HG02571 (cell line): ENCODE measurements around the gene USP17L19.
"Not testable (repeated sequence)": the region's sequence is repeated elsewhere in the genome, so short reads cannot be mapped to it uniquely, and the experiment has no call there.

Experiments
- ATAC-seq: cut with Tn5 transposase; IDR thresholded peaks from one replicate; pipeline ENCODE4 v1.9.1; 2021; ENCODE audit warnings: mild to moderate bottlenecking, moderate library complexity; ENCODE audit not compliant: unreplicated experiment

USP17L19 gene

GRCh38 chr4:9253078-9253477, at the start of gene USP17L19:
Gene USP17L19, plus strand, starts transcription at chr4:9253378. Its CDS starts 0 bp downstream, at chr4:9253378.
- ATAC-seq: not testable (repeated sequence)

GRCh38 chr4:9210357-9210756, 42.8 kb upstream of the USP17L19 start, which contains the start of gene USP17L10:
Gene USP17L10, plus strand, starts transcription at chr4:9210657. Its CDS starts 0 bp downstream, at chr4:9210657.
- ATAC-seq: not testable (repeated sequence)

GRCh38 chr4:9214701-9215100, 38.5 kb upstream of the USP17L19 start:
- not testable (repeated sequence) for ATAC-seq

GRCh38 chr4:9215105-9215504, 38.1 kb upstream of the USP17L19 start, which contains the start of gene USP17L11:
Gene USP17L11, plus strand, starts transcription at chr4:9215405. Its CDS starts 0 bp downstream, at chr4:9215405.
- ATAC-seq: not testable (repeated sequence)

- not testable (repeated sequence) for ATAC-seq
Observed at GRCh38 chr4:9219852-9220251, 33.3 kb upstream of the USP17L19 start, which contains the start of gene USP17L12. Gene USP17L12, plus strand, starts transcription at chr4:9220152. Its CDS starts 0 bp downstream, at chr4:9220152.

- ATAC-seq: not testable (repeated sequence)
Observed at GRCh38 chr4:9224596-9224995, 28.6 kb upstream of the USP17L19 start, which contains the start of gene USP17L13. Gene USP17L13, plus strand, starts transcription at chr4:9224896. Its CDS starts 0 bp downstream, at chr4:9224896.

- not testable (repeated sequence) for ATAC-seq
Observed at GRCh38 chr4:9230249-9230648, 22.9 kb upstream of the USP17L19 start.

- ATAC-seq: not testable (repeated sequence)
Observed at GRCh38 chr4:9234085-9234484, 19.1 kb upstream of the USP17L19 start, which contains the start of gene USP17L15. Gene USP17L15, plus strand, starts transcription at chr4:9234385. Its CDS starts 0 bp downstream, at chr4:9234385.

- ATAC-seq: not testable (repeated sequence)
Observed at GRCh38 chr4:9238461-9238860, 14.7 kb upstream of the USP17L19 start.

GRCh38 chr4:9243579-9243978, 9.6 kb upstream of the USP17L19 start, which contains the start of gene USP17L17:
Gene USP17L17, plus strand, starts transcription at chr4:9243879. Its CDS starts 0 bp downstream, at chr4:9243879.
- not testable (repeated sequence) for ATAC-seq

- not testable (repeated sequence) for ATAC-seq
Observed at GRCh38 chr4:9247953-9248680, 5.1 kb upstream of the USP17L19 start, which contains the start of gene USP17L18. Gene USP17L18, plus strand, starts transcription at chr4:9248630. Its CDS starts 0 bp downstream, at chr4:9248630.

- not testable (repeated sequence) for ATAC-seq
Observed at GRCh38 chr4:9257824-9258223, 4.6 kb downstream of the USP17L19 start, which contains the start of gene USP17L20. Gene USP17L20, plus strand, starts transcription at chr4:9258124. Its CDS starts 0 bp downstream, at chr4:9258124.

GRCh38 chr4:9262572-9262971, 9.4 kb downstream of the USP17L19 start, which contains the start of gene USP17L21:
Gene USP17L21, plus strand, starts transcription at chr4:9262872. Its CDS starts 0 bp downstream, at chr4:9262872.
- not testable (repeated sequence) for ATAC-seq

GRCh38 chr4:9267319-9267718, 14.1 kb downstream of the USP17L19 start, which contains the start of gene USP17L22:
Gene USP17L22, plus strand, starts transcription at chr4:9267619. Its CDS starts 0 bp downstream, at chr4:9267619.
- not testable (repeated sequence) for ATAC-seq

GRCh38 chr4:9271719-9272118, 18.5 kb downstream of the USP17L19 start:
- ATAC-seq: not testable (repeated sequence)
